Measurements from ENCODE around the gene DUSP9. TPM values are rescaled to one million over a fixed set of nuclear protein-coding genes. Genes with fewer than 3 reads are reported as not detected.

The DUSP9 gene
- total RNA-seq, 5 donors from 2014 or later (not counting 1 experiment from before 2014, with no cell fraction given) = 0.13 to 0.19 TPM; not detected in 3

- CTCF ChIA-PET = no interaction called here
- ATAC-seq (replicated peaks in 1 of 4) = no peak
- H3K27ac Mint-ChIP-seq = no peak overlapping the region
- peaks cover 3 to 7% of the 10 kb centered on the region in 2 donors for H3K27me3 Mint-ChIP-seq
- no peaks in the 10 kb centered on the region for H3K9me3 ChIP-seq
- WGBS (ENCODE audit: insufficient coverage) = 91% methylated on average over 5 of the region's 15 CpGs
- no peaks in the 10 kb centered on the region for H3K9me3 Mint-ChIP-seq
- POLR2A ChIA-PET = no interaction called here
- no peaks in the 10 kb centered on the region for H3K36me3 ChIP-seq (ENCODE audit: control insufficient read depth in 2 of 2, extremely low read depth in 1 of 2, insufficient read depth in 1 of 2, low read length in 1 of 2)
- no peak overlapping the region for H3K4me3 ChIP-seq (ENCODE audit: control insufficient read depth in 1 of 2, extremely low read depth in 1 of 2, low read length in 1 of 2)
- no peaks in the 10 kb centered on the region for H3K36me3 Mint-ChIP-seq
- no peak overlapping the region for H3K4me3 Mint-ChIP-seq
- H3K4me1 ChIP-seq (ENCODE audit: control insufficient read depth in 1 of 2, extremely low read depth in 1 of 2, insufficient read depth in 2 of 2, low read length in 2 of 2) = no peaks in the 10 kb centered on the region
- DNase-seq = no peak
- H3K27me3 ChIP-seq (replicated peaks in 1 of 2; ENCODE audit: control insufficient read depth in 2 of 2, extremely low read depth in 1 of 2, insufficient read depth in 2 of 2, low read length in 1 of 2) = peaks cover 0 to 16% of the 10 kb centered on the region in 2 experiments
- H3K27ac ChIP-seq (ENCODE audit: low read length) = no peak overlapping the region
- no peaks in the 10 kb centered on the region for H3K4me1 Mint-ChIP-seq
Measured at GRCh38 chrX:153624196-153625091, 22.6 kb upstream of the DUSP9 start.

GRCh38 chrX:153625271-153626024, 21.6 kb upstream of the DUSP9 start:
- Mint-ChIP-seq H3K9me3 (no peaks in the 10 kb centered on the region), H3K4me1 (no peaks in the 10 kb centered on the region), H3K27me3 (peaks cover 3 to 7% of the 10 kb centered on the region in 2 donors), H3K27ac (no peak overlapping the region), H3K36me3 (no peaks in the 10 kb centered on the region), H3K4me3 (no peak overlapping the region)
- ChIA-PET CTCF (no interaction called here), POLR2A (no interaction called here)
- Histone ChIP-seq H3K9me3 (no peaks in the 10 kb centered on the region), H3K27ac (ENCODE audit: low read length) (no peak overlapping the region), H3K36me3 (ENCODE audit: control insufficient read depth in 2 of 2, extremely low read depth in 1 of 2, insufficient read depth in 1 of 2, low read length in 1 of 2) (no peaks in the 10 kb centered on the region), H3K4me3 (ENCODE audit: control insufficient read depth in 1 of 2, extremely low read depth in 1 of 2, low read length in 1 of 2) (no peak overlapping the region), H3K4me1 (ENCODE audit: control insufficient read depth in 1 of 2, extremely low read depth in 1 of 2, insufficient read depth in 2 of 2, low read length in 2 of 2) (no peaks in the 10 kb centered on the region), H3K27me3 (replicated peaks in 1 of 2; ENCODE audit: control insufficient read depth in 2 of 2, extremely low read depth in 1 of 2, insufficient read depth in 2 of 2, low read length in 1 of 2) (peaks cover 0 to 16% of the 10 kb centered on the region in 2 experiments)
- DNase-seq (no peak), ATAC-seq (replicated peaks in 1 of 4) (no peak)
- 100% methylated on average over 1 of the region's 21 CpGs for WGBS (ENCODE audit: insufficient coverage)

GRCh38 chrX:153626025-153626633, 20.9 kb upstream of the DUSP9 start:
- ATAC-seq (replicated peaks in 1 of 4) (no peak), DNase-seq (no peak)
- H3K4me1 Mint-ChIP-seq = no peaks in the 10 kb centered on the region
- no peak overlapping the region for H3K27ac Mint-ChIP-seq
- H3K36me3 Mint-ChIP-seq = peaks cover 2% of the 10 kb centered on the region
- ChIA-PET CTCF (no interaction called here), POLR2A (no interaction called here)
- Histone ChIP-seq H3K9me3 (no peaks in the 10 kb centered on the region), H3K27me3 (replicated peaks in 1 of 2; ENCODE audit: control insufficient read depth in 2 of 2, extremely low read depth in 1 of 2, insufficient read depth in 2 of 2, low read length in 1 of 2) (peaks cover 0 to 16% of the 10 kb centered on the region in 2 experiments), H3K36me3 (ENCODE audit: control insufficient read depth in 2 of 2, extremely low read depth in 1 of 2, insufficient read depth in 1 of 2, low read length in 1 of 2) (no peaks in the 10 kb centered on the region), H3K4me1 (ENCODE audit: control insufficient read depth in 1 of 2, extremely low read depth in 1 of 2, insufficient read depth in 2 of 2, low read length in 2 of 2) (no peaks in the 10 kb centered on the region), H3K27ac (ENCODE audit: low read length) (no peak overlapping the region), H3K4me3 (ENCODE audit: control insufficient read depth in 1 of 2, extremely low read depth in 1 of 2, low read length in 1 of 2) (no peak overlapping the region)
- no peak overlapping the region for H3K4me3 Mint-ChIP-seq
- H3K9me3 Mint-ChIP-seq = peaks cover 0 to 3% (median 3%) of the 10 kb centered on the region in 3 donors
- peaks cover 3 to 10% of the 10 kb centered on the region in 2 donors for H3K27me3 Mint-ChIP-seq
- 77% methylated on average over 4 of the region's 16 CpGs for WGBS (ENCODE audit: insufficient coverage)

GRCh38 chrX:153626863-153627674, 19.9 kb upstream of the DUSP9 start:
- H3K27me3 Mint-ChIP-seq = peaks cover 3 to 12% of the 10 kb centered on the region in 2 donors
- no peak overlapping the region for H3K4me3 Mint-ChIP-seq
- CTCF ChIA-PET = no interaction called here
- ATAC-seq (replicated peaks in 1 of 4) = no peak
- Histone ChIP-seq H3K4me3 (ENCODE audit: control insufficient read depth in 1 of 2, extremely low read depth in 1 of 2, low read length in 1 of 2) (no peak overlapping the region), H3K36me3 (ENCODE audit: control insufficient read depth in 2 of 2, extremely low read depth in 1 of 2, insufficient read depth in 1 of 2, low read length in 1 of 2) (no peaks in the 10 kb centered on the region), H3K4me1 (ENCODE audit: control insufficient read depth in 1 of 2, extremely low read depth in 1 of 2, insufficient read depth in 2 of 2, low read length in 2 of 2) (no peaks in the 10 kb centered on the region), H3K27ac (ENCODE audit: low read length) (no peak overlapping the region), H3K9me3 (no peaks in the 10 kb centered on the region), H3K27me3 (replicated peaks in 1 of 2; ENCODE audit: control insufficient read depth in 2 of 2, extremely low read depth in 1 of 2, insufficient read depth in 2 of 2, low read length in 1 of 2) (peaks cover 0 to 16% of the 10 kb centered on the region in 2 experiments)
- H3K4me1 Mint-ChIP-seq = no peaks in the 10 kb centered on the region
- POLR2A ChIA-PET = no interaction called here
- DNase-seq = no peak
- peaks cover 4% of the 10 kb centered on the region for H3K36me3 Mint-ChIP-seq
- H3K9me3 Mint-ChIP-seq = peaks cover 0 to 5% (median 5%) of the 10 kb centered on the region in 3 donors
- no peak overlapping the region for H3K27ac Mint-ChIP-seq
- WGBS (ENCODE audit: insufficient coverage) = 78% methylated on average over 7 of the region's 35 CpGs

- DNase-seq (no peak), ATAC-seq (replicated peaks in 1 of 4) (no peak)
- Mint-ChIP-seq H3K27me3 (peaks cover 3 to 6% of the 10 kb centered on the region in 2 donors), H3K36me3 (peaks cover 4% of the 10 kb centered on the region), H3K9me3 (peaks cover 0 to 5% (median 5%) of the 10 kb centered on the region in 3 donors), H3K27ac (no peak overlapping the region), H3K4me1 (no peaks in the 10 kb centered on the region), H3K4me3 (no peak overlapping the region)
- WGBS (ENCODE audit: insufficient coverage) = 67% methylated on average over 8 of the region's 15 CpGs
- no peak overlapping the region for H3K4me3 ChIP-seq (ENCODE audit: control insufficient read depth in 1 of 2, extremely low read depth in 1 of 2, low read length in 1 of 2)
- H3K9me3 ChIP-seq = no peaks in the 10 kb centered on the region
- H3K4me1 ChIP-seq (ENCODE audit: control insufficient read depth in 1 of 2, extremely low read depth in 1 of 2, insufficient read depth in 2 of 2, low read length in 2 of 2) = no peaks in the 10 kb centered on the region
- CTCF ChIA-PET = no interaction called here
- peaks cover 0 to 16% of the 10 kb centered on the region in 2 experiments for H3K27me3 ChIP-seq (replicated peaks in 1 of 2; ENCODE audit: control insufficient read depth in 2 of 2, extremely low read depth in 1 of 2, insufficient read depth in 2 of 2, low read length in 1 of 2)
- no peak overlapping the region for H3K27ac ChIP-seq (ENCODE audit: low read length)
- H3K36me3 ChIP-seq (ENCODE audit: control insufficient read depth in 2 of 2, extremely low read depth in 1 of 2, insufficient read depth in 1 of 2, low read length in 1 of 2) = no peaks in the 10 kb centered on the region
- POLR2A ChIA-PET = no interaction called here
Measured at GRCh38 chrX:153627675-153628111, 19.3 kb upstream of the DUSP9 start.

GRCh38 chrX:153628129-153628528, 18.9 kb upstream of the DUSP9 start:
- Mint-ChIP-seq H3K27me3 (peaks cover 3 to 5% of the 10 kb centered on the region in 2 donors), H3K36me3 (peaks cover 4% of the 10 kb centered on the region), H3K27ac (no peak overlapping the region), H3K4me3 (no peak overlapping the region), H3K9me3 (peaks cover 0 to 5% (median 5%) of the 10 kb centered on the region in 3 donors), H3K4me1 (no peaks in the 10 kb centered on the region)
- CTCF ChIA-PET = no interaction called here
- Histone ChIP-seq H3K4me3 (ENCODE audit: control insufficient read depth in 1 of 2, extremely low read depth in 1 of 2, low read length in 1 of 2) (no peak overlapping the region), H3K36me3 (ENCODE audit: control insufficient read depth in 2 of 2, extremely low read depth in 1 of 2, insufficient read depth in 1 of 2, low read length in 1 of 2) (no peaks in the 10 kb centered on the region), H3K9me3 (no peaks in the 10 kb centered on the region), H3K4me1 (ENCODE audit: control insufficient read depth in 1 of 2, extremely low read depth in 1 of 2, insufficient read depth in 2 of 2, low read length in 2 of 2) (no peaks in the 10 kb centered on the region), H3K27me3 (replicated peaks in 1 of 2; ENCODE audit: control insufficient read depth in 2 of 2, extremely low read depth in 1 of 2, insufficient read depth in 2 of 2, low read length in 1 of 2) (peaks cover 0 to 15% of the 10 kb centered on the region in 2 experiments), H3K27ac (ENCODE audit: low read length) (no peak overlapping the region)
- DNase-seq (no peak), ATAC-seq (replicated peaks in 1 of 4) (no peak)
- no CpG with 5 or more reads among the region's 8 CpGs for WGBS (ENCODE audit: insufficient coverage)
- POLR2A ChIA-PET = no interaction called here
